SK-N-SH (cell line): ENCODE measurements around the gene LMO2. TPM values are rescaled to one million over a fixed set of nuclear protein-coding genes. Genes with fewer than 3 reads are reported as not detected.

Experiments used
- CTCF ChIA-PET: fragments of 300-600, 350-600 bp; formaldehyde crosslinking; extraction: SDS; loops from one replicate; lab custom pipeline; 2021; lab: Yijun Ruan, JAX
- POLR2A ChIA-PET: fragments of 350-600 bp; sonication (Branson Sonifier 250); formaldehyde crosslinking; extraction: SDS; loops from one replicate; lab custom pipeline; 2020; ENCODE audit warnings: antibody characterized with exemption, inconsistent platforms; lab: Yijun Ruan, JAX
- DNase-seq: peaks from one replicate; pipeline ENCODE4 v3.0.0; 2012
- H2AFZ ChIP-seq: fragments of 200-600 bp; sonication (generic); 2 replicates; pipeline ENCODE4 v1.8.1; 2016; ENCODE audit warnings: antibody characterized with exemption, mild to moderate bottlenecking, low read depth
- H3F3A ChIP-seq: fragments of 200-600 bp; sonication (generic); replicated peaks from 2 replicates; pipeline ENCODE3; 2016; ENCODE audit warnings: antibody characterized with exemption, mild to moderate bottlenecking; ENCODE audit not compliant: insufficient read depth
- H3K27ac ChIP-seq, 2 experiments: fragments of 200-500 bp in 1 of 2; fragments of 200-600 bp in 1 of 2; sonication (Bioruptor generic) in 1 of 2; sonication (generic), shearing (Covaris generic) in 1 of 2; 2 replicates each; pipeline versions ENCODE4 v1.5.1 to v1.6.1; 2014 to 2016; ENCODE audit warnings: low read depth in 2 of 2, inconsistent platforms in 1 of 2, low read length in 1 of 2, mild to moderate bottlenecking in 1 of 2, mixed read lengths in 1 of 2
- H3K27me3 ChIP-seq: fragments of 200-600 bp; sonication (generic), shearing (Covaris generic); 2 replicates; pipeline ENCODE4 v1.6.1; 2016; ENCODE audit warnings: mixed run types; ENCODE audit not compliant: insufficient read depth
- H3K36me3 ChIP-seq, 2 experiments: fragments of 200-500 bp in 1 of 2; fragments of 200-600 bp in 1 of 2; sonication (Bioruptor generic) in 1 of 2; sonication (generic) in 1 of 2; replicated peaks in 1 of 2; 2 replicates each; pipeline versions ENCODE3 to v1.5.1; 2014 to 2016; ENCODE audit warnings: low read length in 1 of 2, mild to moderate bottlenecking in 1 of 2; ENCODE audit not compliant: insufficient read depth in 2 of 2, control insufficient read depth in 1 of 2
- H3K4me1 ChIP-seq, 2 experiments: fragments of 200-500 bp in 1 of 2; fragments of 200-600 bp in 1 of 2; sonication (Bioruptor generic) in 1 of 2; sonication (generic), shearing (Covaris generic) in 1 of 2; 2 replicates each; pipeline versions ENCODE4 v1.5.1 to v1.6.1; 2014 to 2016; ENCODE audit warnings: low read depth in 1 of 2, low read length in 1 of 2, mixed run types in 1 of 2; ENCODE audit not compliant: insufficient read depth in 2 of 2, control insufficient read depth in 1 of 2
- H3K4me2 ChIP-seq: fragments of 200-600 bp; sonication (generic), shearing (Covaris generic); 2 replicates; pipeline ENCODE4 v1.6.1; 2017; ENCODE audit warnings: mixed run types
- H3K4me3 ChIP-seq, 2 experiments: fragments of 200-500 bp in 1 of 2; fragments of 200-600 bp in 1 of 2; sonication (Bioruptor generic) in 1 of 2; sonication (generic), shearing (Covaris generic) in 1 of 2; 2 replicates each; pipeline versions ENCODE4 v1.5.1 to v1.8.1; 2014 to 2016; ENCODE audit warnings: low read depth in 2 of 2, inconsistent platforms in 1 of 2, low read length in 1 of 2, mild to moderate bottlenecking in 1 of 2, mixed read lengths in 1 of 2, moderate library complexity in 1 of 2
- H3K79me2 ChIP-seq: fragments of 200-600 bp; sonication (generic); 2 replicates; pipeline ENCODE4 v1.8.1; 2017; ENCODE audit warnings: mild to moderate bottlenecking; ENCODE audit not compliant: insufficient read depth
- H3K9ac ChIP-seq: fragments of 200-600 bp; sonication (generic); 2 replicates; pipeline ENCODE4 v1.6.1; 2017; ENCODE audit warnings: mixed run types
- H3K9me2 ChIP-seq: fragments of 200-600 bp; sonication (generic); 2 replicates; pipeline ENCODE4 v1.6.1; 2017; ENCODE audit warnings: mixed run types
- H3K9me3 ChIP-seq: fragments of 200-600 bp; sonication (generic); 2 replicates; pipeline ENCODE4 v1.6.1; 2017; ENCODE audit warnings: mixed run types, mild to moderate bottlenecking, moderate library complexity
- H4K20me1 ChIP-seq: fragments of 200-600 bp; sonication (generic); 2 replicates; pipeline ENCODE4 v1.6.1; 2017; ENCODE audit warnings: mild to moderate bottlenecking, mixed run types; ENCODE audit not compliant: insufficient read depth
- ELF1 ChIP-seq: IDR thresholded peaks from 2 replicates; pipeline ENCODE4 v1.4.0; 2012
- EP300 ChIP-seq, 2 experiments: IDR thresholded peaks; 2 replicates each; pipeline versions ENCODE4 v1.4.0 to v1.6.1; 2012; ENCODE audit warnings: borderline replicate concordance in 1 of 2, low read depth in 1 of 2, low read length in 1 of 2
- FOSL2 ChIP-seq: IDR thresholded peaks from 2 replicates; pipeline ENCODE4 v1.4.0; 2012; ENCODE audit warnings: low read depth, mild to moderate bottlenecking, moderate library complexity, borderline replicate concordance
- FOXM1 ChIP-seq: IDR thresholded peaks from 2 replicates; pipeline ENCODE4 v1.4.0; 2012; ENCODE audit warnings: low read depth, mild to moderate bottlenecking
- JUND ChIP-seq: IDR thresholded peaks from 2 replicates; pipeline ENCODE4 v1.4.0; 2012
- MEF2A ChIP-seq: IDR thresholded peaks from 2 replicates; pipeline ENCODE4 v1.4.0; 2012; ENCODE audit warnings: low read depth, borderline replicate concordance
- MXI1 ChIP-seq: IDR thresholded peaks from 2 replicates; pipeline ENCODE4 v1.6.1; 2012; ENCODE audit warnings: mild to moderate bottlenecking, low read depth, low read length, improper control_type of control experiment
- NFIC ChIP-seq: IDR thresholded peaks from 2 replicates; pipeline ENCODE4 v1.4.0; 2012; ENCODE audit warnings: borderline replicate concordance
- RAD21 ChIP-seq: IDR thresholded peaks from 2 replicates; pipeline ENCODE4 v1.6.1; 2012; ENCODE audit warnings: mild to moderate bottlenecking, low read length
- SIN3A ChIP-seq: IDR thresholded peaks from 2 replicates; pipeline ENCODE4 v1.6.1; 2012; ENCODE audit warnings: low read depth, mild to moderate bottlenecking, low read length, moderate library complexity, borderline replicate concordance
- TAF1 ChIP-seq: IDR thresholded peaks from 2 replicates; pipeline ENCODE4 v1.6.1; 2012; ENCODE audit warnings: low read depth, mild to moderate bottlenecking, low read length, moderate library complexity, borderline replicate concordance
- WGBS: methylation state at CpG from one replicate; pipeline ENCODE4 v1.1.6; 2017; ENCODE audit warnings: low lambda C conversion rate; 5-methylcytosine and 5-hydroxymethylcytosine counted together
- polyA plus RNA-seq, 3 experiments: library from polyadenylated mRNA; depleted of rRNA; stranded (reverse); fragments of >200 nt; gene quantifications; 2 replicates each; pipeline ENCODE4 v1.2.3, GENCODE V29; 2012
- TF ChIP-seq, protein P1 (sequence below): IDR thresholded peaks from 2 replicates; pipeline ENCODE4 v1.4.0; 2012; ENCODE audit warnings: low read depth, borderline replicate concordance
- TF ChIP-seq, protein P2 (sequence below): fragments of 150-350 bp; IDR thresholded peaks from 2 replicates; pipeline ENCODE4 v1.6.1; 2016; ENCODE audit warnings: mild to moderate bottlenecking, low read depth, low read length
- TF ChIP-seq, protein P3 (sequence below): IDR thresholded peaks from 2 replicates; pipeline ENCODE4 v1.6.1; 2012; ENCODE audit warnings: mild to moderate bottlenecking, low read depth, low read length, moderate library complexity

Gene LMO2
- polyA plus RNA-seq, 1 of the 3 experiments (the other 2 are of a cell fraction) = 0.05 TPM

DNA sequence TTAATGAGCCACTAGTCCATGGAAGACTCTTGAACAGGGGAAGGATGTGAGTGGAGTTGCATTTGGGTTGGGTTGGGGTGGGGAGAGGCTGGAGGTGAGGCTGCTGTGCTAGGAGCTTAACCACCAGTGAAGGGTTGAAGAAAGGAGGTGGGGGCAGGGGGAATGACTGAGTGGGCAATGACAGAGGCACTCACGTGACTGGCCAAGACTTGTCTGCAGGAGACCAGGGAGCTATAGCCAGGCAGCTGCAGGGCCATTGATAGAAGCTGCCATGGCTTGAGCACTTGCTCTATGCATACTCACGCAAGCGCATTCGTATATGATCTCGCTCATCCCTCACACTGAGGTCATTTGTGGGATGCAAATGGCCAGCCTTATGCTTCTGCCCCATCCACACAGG lies 4.0 kb downstream of the LMO2 start:
- Histone ChIP-seq H3K36me3 (no peaks in the 10 kb centered on the region), H3K4me1 (peaks cover 0 to 10% of the 10 kb centered on the region in 2 experiments; a peak in 1 of 4 replicates), H3K9ac (no peak overlapping the region), H3K4me2 (no peak overlapping the region), H3K9me2 (no peaks in the 10 kb centered on the region), H3K27me3 (peaks cover 6% of the 10 kb centered on the region; the same call in 1 of the 2 replicates), H3K79me2 (no peaks in the 10 kb centered on the region), H3K9me3 (no peaks in the 10 kb centered on the region), H4K20me1 (no peaks in the 10 kb centered on the region), H3K4me3 (no peak overlapping the region), H3K27ac (no peak overlapping the region), H3F3A (no peaks in the 10 kb centered on the region), H2AFZ (no peak overlapping the region)
- no peak for DNase-seq
- CTCF ChIA-PET = no interaction called here
- POLR2A ChIA-PET = no interaction called here
- WGBS = 63% methylated on average over 5 of the region's 5 CpGs
- TF ChIP-seq, protein P1, sequence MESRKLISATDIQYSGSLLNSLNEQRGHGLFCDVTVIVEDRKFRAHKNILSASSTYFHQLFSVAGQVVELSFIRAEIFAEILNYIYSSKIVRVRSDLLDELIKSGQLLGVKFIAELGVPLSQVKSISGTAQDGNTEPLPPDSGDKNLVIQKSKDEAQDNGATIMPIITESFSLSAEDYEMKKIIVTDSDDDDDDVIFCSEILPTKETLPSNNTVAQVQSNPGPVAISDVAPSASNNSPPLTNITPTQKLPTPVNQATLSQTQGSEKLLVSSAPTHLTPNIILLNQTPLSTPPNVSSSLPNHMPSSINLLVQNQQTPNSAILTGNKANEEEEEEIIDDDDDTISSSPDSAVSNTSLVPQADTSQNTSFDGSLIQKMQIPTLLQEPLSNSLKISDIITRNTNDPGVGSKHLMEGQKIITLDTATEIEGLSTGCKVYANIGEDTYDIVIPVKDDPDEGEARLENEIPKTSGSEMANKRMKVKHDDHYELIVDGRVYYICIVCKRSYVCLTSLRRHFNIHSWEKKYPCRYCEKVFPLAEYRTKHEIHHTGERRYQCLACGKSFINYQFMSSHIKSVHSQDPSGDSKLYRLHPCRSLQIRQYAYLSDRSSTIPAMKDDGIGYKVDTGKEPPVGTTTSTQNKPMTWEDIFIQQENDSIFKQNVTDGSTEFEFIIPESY = no peak
- TF ChIP-seq TAF1 = no peak
- no peak for TF ChIP-seq MXI1
- no peak for TF ChIP-seq FOSL2
- no peak for TF ChIP-seq MEF2A
- no peak for TF ChIP-seq RAD21
- TF ChIP-seq NFIC = no peak
- no peak for TF ChIP-seq EP300 (IDR thresholded peaks at IDR 0.05; ENCODE audit: borderline replicate concordance in 1 of 2, low read depth in 1 of 2, low read length in 1 of 2)
- no peak for TF ChIP-seq SIN3A
- TF ChIP-seq, protein P2, sequence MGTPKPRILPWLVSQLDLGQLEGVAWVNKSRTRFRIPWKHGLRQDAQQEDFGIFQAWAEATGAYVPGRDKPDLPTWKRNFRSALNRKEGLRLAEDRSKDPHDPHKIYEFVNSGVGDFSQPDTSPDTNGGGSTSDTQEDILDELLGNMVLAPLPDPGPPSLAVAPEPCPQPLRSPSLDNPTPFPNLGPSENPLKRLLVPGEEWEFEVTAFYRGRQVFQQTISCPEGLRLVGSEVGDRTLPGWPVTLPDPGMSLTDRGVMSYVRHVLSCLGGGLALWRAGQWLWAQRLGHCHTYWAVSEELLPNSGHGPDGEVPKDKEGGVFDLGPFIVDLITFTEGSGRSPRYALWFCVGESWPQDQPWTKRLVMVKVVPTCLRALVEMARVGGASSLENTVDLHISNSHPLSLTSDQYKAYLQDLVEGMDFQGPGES = no peak
- TF ChIP-seq FOXM1 = no peak

DNA sequence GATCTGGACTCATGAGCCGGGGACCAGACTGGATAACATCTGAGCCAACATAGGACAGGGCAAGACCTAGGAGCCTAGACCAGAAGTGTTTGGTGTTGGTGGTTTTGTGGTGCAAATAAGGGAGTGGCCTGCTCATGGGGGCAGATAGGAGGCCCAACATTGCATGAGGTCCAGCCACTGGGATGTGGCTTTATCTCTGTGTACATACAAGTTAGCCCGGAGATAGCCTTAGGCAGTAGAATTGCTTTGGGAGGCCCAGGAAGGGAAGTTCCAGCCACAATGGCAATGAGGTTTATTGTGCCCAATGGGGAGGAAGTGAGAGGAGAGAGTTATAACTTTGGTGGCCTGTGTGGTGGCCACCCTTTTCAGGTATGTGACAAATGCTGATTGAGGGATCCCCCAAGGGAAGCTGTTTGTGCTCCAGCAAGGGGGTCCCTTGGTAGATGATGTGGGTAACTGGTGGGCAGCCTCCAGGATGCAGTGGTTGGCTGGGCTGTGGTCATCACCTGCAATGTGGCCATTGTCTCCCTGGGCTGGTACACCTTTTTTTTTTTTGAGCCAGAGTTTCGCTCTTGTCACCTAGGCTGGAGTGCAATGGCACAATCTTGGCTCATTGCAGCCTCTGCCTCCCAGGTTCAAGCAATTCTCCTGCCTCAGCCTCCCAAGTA lies 6.4 kb downstream of the LMO2 start:
- Histone ChIP-seq H4K20me1 (no peaks in the 10 kb centered on the region), H3F3A (no peaks in the 10 kb centered on the region), H2AFZ (no peak overlapping the region), H3K9me3 (no peaks in the 10 kb centered on the region), H3K79me2 (no peaks in the 10 kb centered on the region), H3K4me3 (no peak overlapping the region), H3K9ac (no peak overlapping the region), H3K4me1 (no peaks in the 10 kb centered on the region), H3K36me3 (no peaks in the 10 kb centered on the region), H3K27me3 (peaks cover 14% of the 10 kb centered on the region; the same call in 1 of the 2 replicates), H3K4me2 (no peak overlapping the region), H3K9me2 (no peaks in the 10 kb centered on the region), H3K27ac (no peak overlapping the region)
- 59% methylated on average over 3 of the region's 3 CpGs for WGBS
- no peak for DNase-seq
- ChIA-PET CTCF (no interaction called here), POLR2A (no interaction called here)
- TF ChIP-seq ELF1 (no peak), JUND (no peak)
- TF ChIP-seq, protein P3, sequence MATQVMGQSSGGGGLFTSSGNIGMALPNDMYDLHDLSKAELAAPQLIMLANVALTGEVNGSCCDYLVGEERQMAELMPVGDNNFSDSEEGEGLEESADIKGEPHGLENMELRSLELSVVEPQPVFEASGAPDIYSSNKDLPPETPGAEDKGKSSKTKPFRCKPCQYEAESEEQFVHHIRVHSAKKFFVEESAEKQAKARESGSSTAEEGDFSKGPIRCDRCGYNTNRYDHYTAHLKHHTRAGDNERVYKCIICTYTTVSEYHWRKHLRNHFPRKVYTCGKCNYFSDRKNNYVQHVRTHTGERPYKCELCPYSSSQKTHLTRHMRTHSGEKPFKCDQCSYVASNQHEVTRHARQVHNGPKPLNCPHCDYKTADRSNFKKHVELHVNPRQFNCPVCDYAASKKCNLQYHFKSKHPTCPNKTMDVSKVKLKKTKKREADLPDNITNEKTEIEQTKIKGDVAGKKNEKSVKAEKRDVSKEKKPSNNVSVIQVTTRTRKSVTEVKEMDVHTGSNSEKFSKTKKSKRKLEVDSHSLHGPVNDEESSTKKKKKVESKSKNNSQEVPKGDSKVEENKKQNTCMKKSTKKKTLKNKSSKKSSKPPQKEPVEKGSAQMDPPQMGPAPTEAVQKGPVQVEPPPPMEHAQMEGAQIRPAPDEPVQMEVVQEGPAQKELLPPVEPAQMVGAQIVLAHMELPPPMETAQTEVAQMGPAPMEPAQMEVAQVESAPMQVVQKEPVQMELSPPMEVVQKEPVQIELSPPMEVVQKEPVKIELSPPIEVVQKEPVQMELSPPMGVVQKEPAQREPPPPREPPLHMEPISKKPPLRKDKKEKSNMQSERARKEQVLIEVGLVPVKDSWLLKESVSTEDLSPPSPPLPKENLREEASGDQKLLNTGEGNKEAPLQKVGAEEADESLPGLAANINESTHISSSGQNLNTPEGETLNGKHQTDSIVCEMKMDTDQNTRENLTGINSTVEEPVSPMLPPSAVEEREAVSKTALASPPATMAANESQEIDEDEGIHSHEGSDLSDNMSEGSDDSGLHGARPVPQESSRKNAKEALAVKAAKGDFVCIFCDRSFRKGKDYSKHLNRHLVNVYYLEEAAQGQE = no peak
